Activated T-cell treated with anti-CD3 and anti-CD28 coated beads, Interleukin-2, amount 50 U/mL, for 72 hours (primary cell): Measurements from ENCODE around the gene RTRAF. TPM values are rescaled to one million over a fixed set of nuclear protein-coding genes. Genes with fewer than 3 reads are reported as not detected.

ENCODE experiments used
- ATAC-seq, 2 donors: fragments of 150-1000 bp; cut with Tn5 transposase; replicated peaks in 1 of 2; 2 replicates each; pipeline ENCODE4 v1.10.0; 2021; ENCODE audit warnings: moderate library complexity in 2 of 2, mild to moderate bottlenecking in 1 of 2
- DNase-seq, 2 donors: peaks; one replicate each; pipeline ENCODE4 v3.0.0; 2021 to 2022; ENCODE audit warnings: mixed read lengths in 1 of 2
- H3K27ac Mint-ChIP-seq: one replicate; pipeline ENCODE4 v1.8.0; 2022; ENCODE audit warnings: mild to moderate bottlenecking, moderate library complexity, mixed read lengths
- H3K27me3 Mint-ChIP-seq: one replicate; pipeline ENCODE4 v1.8.0; 2022; ENCODE audit warnings: low read depth, mixed read lengths
- H3K36me3 Mint-ChIP-seq, 2 donors: one replicate each; pipeline ENCODE4 v1.8.0; 2022; ENCODE audit warnings: mixed read lengths in 2 of 2, mild to moderate bottlenecking in 1 of 2; ENCODE audit not compliant: insufficient read depth in 2 of 2
- H3K4me1 Mint-ChIP-seq: one replicate; pipeline ENCODE4 v1.8.0; 2022; ENCODE audit warnings: low read depth, mixed read lengths
- H3K4me3 Mint-ChIP-seq, 2 donors: one replicate each; pipeline ENCODE4 v1.8.0; 2022; ENCODE audit warnings: mild to moderate bottlenecking in 2 of 2, mixed read lengths in 2 of 2, moderate library complexity in 2 of 2
- H3K9me3 Mint-ChIP-seq, 2 donors: one replicate each; pipeline ENCODE4 v1.8.0; 2022; ENCODE audit warnings: mixed read lengths in 2 of 2
- total RNA-seq, 2 donors: library from RNA; stranded (reverse); gene quantifications; one replicate each; pipeline ENCODE4 v1.2.3, GENCODE V29; 2022

Gene RTRAF
- total RNA-seq, result 100 to 1,000 TPM; 191 to 207 TPM

DNA sequence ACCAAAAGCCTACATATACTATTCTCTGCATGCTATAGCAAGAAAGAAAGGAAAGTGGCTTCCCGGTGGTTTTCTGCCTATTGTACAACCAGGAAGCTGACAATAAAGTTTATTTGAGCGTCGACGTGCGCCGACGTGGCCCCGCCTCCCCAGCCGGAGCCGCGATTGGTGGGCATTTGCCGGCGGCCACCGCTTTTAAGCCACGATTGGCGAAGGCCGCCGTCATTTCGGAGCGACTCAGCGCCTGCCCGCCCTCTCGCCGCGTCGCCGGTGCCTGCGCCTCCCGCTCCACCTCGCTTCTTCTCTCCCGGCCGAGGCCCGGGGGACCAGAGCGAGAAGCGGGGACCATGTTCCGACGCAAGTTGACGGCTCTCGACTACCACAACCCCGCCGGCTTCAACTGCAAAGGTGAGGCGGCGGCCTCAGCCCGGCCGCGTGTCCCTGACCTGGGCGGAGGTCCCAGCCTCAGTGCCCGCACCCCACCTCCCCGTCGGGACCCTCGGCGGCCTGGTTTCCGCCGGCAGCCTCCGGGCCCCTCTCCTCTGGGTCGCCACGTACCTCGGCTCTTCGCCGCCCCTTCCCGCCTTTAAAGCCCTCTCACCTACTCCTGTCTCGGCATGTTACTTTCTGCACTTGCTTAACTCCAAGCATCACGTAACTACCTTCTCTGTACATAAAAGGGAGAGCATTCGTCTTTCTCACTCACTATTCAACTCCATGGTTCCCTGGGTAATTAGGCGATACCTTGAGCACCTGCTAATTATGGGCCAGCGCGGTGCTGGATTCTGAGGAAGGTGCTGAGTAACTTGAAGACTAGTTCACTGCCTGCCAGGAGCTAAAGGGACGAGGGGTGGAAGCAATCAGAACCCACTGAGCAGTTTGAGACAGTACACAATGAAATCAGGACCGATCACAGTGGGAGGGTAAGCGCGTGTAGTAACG, at the start of gene RTRAF:
RTRAF (plus strand) TSS at position 254 of the 942 bp plus-strand sequence; CDS start at position 348, 94 bp downstream.
- peaks cover 54% of the 10 kb centered on the region for H3K4me1 Mint-ChIP-seq
- DNase-seq (peak; percentile 93 to 94), ATAC-seq (peak; percentile 97)
- H3K9me3 Mint-ChIP-seq, result no peaks in the 10 kb centered on the region
- no peaks in the 10 kb centered on the region for H3K27me3 Mint-ChIP-seq
- H3K4me3 Mint-ChIP-seq, result peak within 1 kb of the TSS; percentile 95 to 98
- H3K27ac Mint-ChIP-seq, result peak within 1 kb of the TSS; percentile 91
- H3K36me3 Mint-ChIP-seq, result peaks cover 5 to 11% of the 10 kb centered on the region in 2 donors

DNA sequence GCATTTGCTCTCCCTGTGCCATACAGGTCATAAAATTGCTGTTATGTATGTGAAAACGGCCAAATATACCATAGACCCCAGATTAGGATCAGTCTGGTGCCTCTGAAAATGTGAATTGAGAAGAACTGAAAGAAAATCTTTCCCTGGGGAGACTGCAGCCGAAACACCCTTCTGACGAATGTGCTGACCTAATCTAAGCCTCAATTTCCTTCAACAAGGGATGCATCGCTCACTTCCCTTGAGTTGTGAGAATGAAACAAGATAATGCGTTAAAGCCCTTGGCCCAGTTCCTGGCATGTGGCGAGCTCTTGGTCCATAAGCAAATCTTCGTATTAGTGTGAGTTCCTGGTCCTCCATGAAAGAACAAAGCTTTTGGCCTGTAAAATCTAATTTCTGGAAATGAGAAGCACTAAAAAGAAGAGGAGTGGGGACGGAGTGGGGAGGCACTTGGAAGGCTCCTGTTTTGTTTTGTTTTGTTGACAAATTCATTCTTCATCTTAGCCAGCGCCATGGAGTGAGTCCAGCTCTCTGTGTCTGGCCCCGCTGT, 49.5 kb upstream of the RTRAF start:
- H3K9me3 Mint-ChIP-seq, result peaks cover 0 to 4% of the 10 kb centered on the region in 2 donors
- H3K27me3 Mint-ChIP-seq, result no peaks in the 10 kb centered on the region
- H3K27ac Mint-ChIP-seq, result peak overlapping the region; percentile 12
- ATAC-seq (peak in 1 of 2 donors; percentile 45), DNase-seq (no peak)
- peaks cover 48% of the 10 kb centered on the region for H3K4me1 Mint-ChIP-seq
- peaks cover 5 to 18% of the 10 kb centered on the region in 2 donors for H3K36me3 Mint-ChIP-seq
- H3K4me3 Mint-ChIP-seq, result peak overlapping the region in 1 of 2 donors; percentile 24

DNA sequence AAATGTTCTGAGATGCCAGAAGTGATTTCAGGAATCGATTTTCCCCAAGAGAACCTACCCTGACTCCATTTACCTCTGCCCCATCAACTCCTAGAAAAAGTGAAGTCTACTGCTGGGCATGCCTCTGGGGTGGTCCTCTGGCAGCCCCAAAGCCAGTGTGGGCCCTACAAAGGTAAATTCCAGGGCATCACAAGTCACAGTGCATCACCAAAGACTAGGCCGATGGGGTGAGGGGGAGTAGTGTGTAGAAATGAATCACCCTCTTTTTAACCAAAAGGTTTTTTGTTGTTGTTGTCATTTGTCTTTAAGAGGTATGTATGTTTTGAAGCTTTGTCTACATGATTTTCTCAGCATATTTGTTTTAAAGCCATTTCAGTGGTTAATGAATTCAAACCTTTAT, 46.4 kb upstream of the RTRAF start:
- ATAC-seq (peak; percentile 46 to 71), DNase-seq (no peak)
- Mint-ChIP-seq H3K4me3 (no peak overlapping the region), H3K4me1 (peaks cover 40% of the 10 kb centered on the region), H3K27me3 (no peaks in the 10 kb centered on the region), H3K9me3 (peaks cover 8 to 13% of the 10 kb centered on the region in 2 donors), H3K36me3 (peaks cover 18 to 33% of the 10 kb centered on the region in 2 donors), H3K27ac (peak overlapping the region; percentile 68)

DNA sequence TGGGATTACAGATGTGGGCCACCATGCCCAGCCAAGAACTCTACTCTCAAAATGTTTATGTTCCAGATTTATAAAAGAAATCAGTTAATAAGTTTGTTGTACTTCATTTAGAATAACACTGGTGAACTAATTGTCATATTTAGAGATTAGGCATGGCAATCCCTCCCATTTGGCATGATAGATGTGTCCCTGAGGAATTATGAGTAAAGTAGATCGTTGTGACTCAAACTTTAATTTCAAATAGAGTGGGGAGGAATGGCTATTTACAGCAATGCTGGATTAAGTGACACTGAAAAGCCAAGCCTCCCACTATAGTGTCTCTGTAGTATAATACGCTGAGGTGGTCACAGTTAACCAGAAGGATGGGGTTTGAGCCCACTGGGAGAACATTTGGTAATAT, 39.3 kb upstream of the RTRAF start:
- H3K36me3 Mint-ChIP-seq, result peaks cover 20 to 42% of the 10 kb centered on the region in 2 donors
- H3K9me3 Mint-ChIP-seq, result peaks cover 8% of the 10 kb centered on the region in 2 donors
- ATAC-seq (no peak), DNase-seq (no peak)
- no peak overlapping the region for H3K4me3 Mint-ChIP-seq
- no peaks in the 10 kb centered on the region for H3K27me3 Mint-ChIP-seq
- no peaks in the 10 kb centered on the region for H3K4me1 Mint-ChIP-seq
- H3K27ac Mint-ChIP-seq, result peak overlapping the region; percentile 31

DNA sequence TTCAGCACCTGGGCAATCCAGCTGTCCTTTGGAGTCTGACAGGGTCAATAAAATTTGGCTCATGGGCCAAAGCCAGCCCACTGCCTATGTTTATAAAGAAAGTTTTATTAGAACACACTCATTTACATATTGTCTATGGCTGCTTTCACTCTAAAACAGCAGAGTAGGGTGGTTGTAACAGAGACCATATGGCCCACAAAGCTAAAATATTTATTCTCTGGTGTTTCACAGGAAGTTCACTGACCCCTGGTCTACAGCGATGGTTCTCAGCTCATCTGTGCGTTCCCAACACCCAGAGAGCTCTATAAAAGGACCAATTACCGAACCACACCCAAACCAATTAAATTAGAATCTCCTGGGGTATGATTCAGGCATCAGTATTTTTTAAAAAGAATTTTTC, 37.7 kb upstream of the RTRAF start:
- H3K27ac Mint-ChIP-seq, result no peak overlapping the region
- peaks cover 7 to 32% of the 10 kb centered on the region in 2 donors for H3K36me3 Mint-ChIP-seq
- H3K27me3 Mint-ChIP-seq, result no peaks in the 10 kb centered on the region
- H3K9me3 Mint-ChIP-seq, result peaks cover 3% of the 10 kb centered on the region in 2 donors
- DNase-seq, result no peak
- H3K4me3 Mint-ChIP-seq, result no peak overlapping the region
- no peaks in the 10 kb centered on the region for H3K4me1 Mint-ChIP-seq
- no peak for ATAC-seq

DNA sequence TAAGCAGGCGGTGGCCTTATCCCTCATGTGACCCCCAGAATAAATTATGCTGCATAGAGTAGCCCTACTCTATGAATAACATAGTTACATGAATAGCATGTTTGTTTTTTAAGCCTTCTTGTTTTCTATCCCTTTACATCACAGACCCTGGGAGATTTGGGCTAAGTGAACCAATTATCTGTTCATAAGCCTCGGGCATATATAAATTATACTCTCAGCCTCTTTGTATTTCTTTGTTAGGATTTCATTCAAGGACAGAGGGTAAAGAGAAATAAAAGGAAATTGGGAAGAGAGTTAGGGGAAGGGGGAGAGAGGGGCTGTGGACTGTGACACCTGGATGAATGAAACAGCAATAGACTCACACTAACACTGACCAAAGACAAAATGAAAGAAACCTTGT, 35.3 kb upstream of the RTRAF start:
- ATAC-seq (no peak), DNase-seq (no peak)
- no peaks in the 10 kb centered on the region for H3K27me3 Mint-ChIP-seq
- no peak overlapping the region for H3K4me3 Mint-ChIP-seq
- peaks cover 24 to 52% of the 10 kb centered on the region in 2 donors for H3K36me3 Mint-ChIP-seq
- H3K27ac Mint-ChIP-seq, result peak overlapping the region; percentile 41
- peaks cover 8 to 9% of the 10 kb centered on the region in 2 donors for H3K9me3 Mint-ChIP-seq
- no peaks in the 10 kb centered on the region for H3K4me1 Mint-ChIP-seq

DNA sequence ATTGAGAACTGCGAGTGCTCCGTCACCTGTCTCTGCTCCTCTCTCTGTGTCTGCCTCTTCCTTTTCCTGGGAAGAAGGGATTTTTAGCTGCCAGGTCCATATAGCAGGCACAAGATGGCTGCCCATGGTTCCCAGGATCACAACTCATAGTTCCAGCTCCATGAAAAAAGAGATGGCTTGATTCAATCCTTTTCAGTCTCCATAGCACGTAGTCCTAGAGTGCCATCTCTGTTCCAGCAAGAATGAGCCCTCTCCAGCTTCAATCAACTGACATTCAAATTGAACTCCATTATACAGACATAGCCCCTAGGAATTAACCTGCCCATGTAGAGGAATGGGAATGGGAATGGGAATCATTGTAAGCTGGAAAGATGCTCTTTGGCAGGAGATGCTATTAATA, 34.7 kb upstream of the RTRAF start:
- ATAC-seq, result no peak
- no peak overlapping the region for H3K27ac Mint-ChIP-seq

DNA sequence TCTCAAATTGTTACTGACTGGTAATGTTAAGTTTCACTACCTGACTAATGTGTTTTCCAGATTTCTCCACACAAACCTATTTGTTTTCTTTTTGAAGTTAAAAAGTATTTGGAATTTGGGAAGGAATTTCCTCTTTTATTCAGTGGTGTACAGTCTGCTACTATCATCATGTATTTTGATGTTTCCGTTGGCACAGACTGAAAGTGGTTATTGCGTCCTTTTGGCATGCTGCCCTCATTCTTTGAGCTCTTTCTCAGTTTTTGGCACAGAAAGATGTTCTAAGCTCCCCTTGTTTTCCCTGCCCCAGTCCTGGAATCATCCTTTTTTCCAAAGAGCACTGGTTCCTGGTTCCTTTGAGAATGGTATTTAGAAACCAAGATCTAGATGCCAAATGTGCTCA, 31.4 kb upstream of the RTRAF start:
- H3K9me3 Mint-ChIP-seq, result peaks cover 13 to 14% of the 10 kb centered on the region in 2 donors
- ATAC-seq, result no peak
- H3K4me3 Mint-ChIP-seq, result no peak overlapping the region
- no peak for DNase-seq
- peaks cover 30 to 60% of the 10 kb centered on the region in 2 donors for H3K36me3 Mint-ChIP-seq
- H3K27me3 Mint-ChIP-seq, result no peaks in the 10 kb centered on the region
- H3K27ac Mint-ChIP-seq, result no peak overlapping the region
- peaks cover 19% of the 10 kb centered on the region for H3K4me1 Mint-ChIP-seq

More for the DNA sequence above, 34.7 kb upstream of the RTRAF start:
- Mint-ChIP-seq H3K9me3 (peaks cover 9 to 12% of the 10 kb centered on the region in 2 donors), H3K4me1 (no peaks in the 10 kb centered on the region), H3K4me3 (no peak overlapping the region), H3K36me3 (peaks cover 28 to 57% of the 10 kb centered on the region in 2 donors), H3K27me3 (no peaks in the 10 kb centered on the region)
- no peak for DNase-seq

DNA sequence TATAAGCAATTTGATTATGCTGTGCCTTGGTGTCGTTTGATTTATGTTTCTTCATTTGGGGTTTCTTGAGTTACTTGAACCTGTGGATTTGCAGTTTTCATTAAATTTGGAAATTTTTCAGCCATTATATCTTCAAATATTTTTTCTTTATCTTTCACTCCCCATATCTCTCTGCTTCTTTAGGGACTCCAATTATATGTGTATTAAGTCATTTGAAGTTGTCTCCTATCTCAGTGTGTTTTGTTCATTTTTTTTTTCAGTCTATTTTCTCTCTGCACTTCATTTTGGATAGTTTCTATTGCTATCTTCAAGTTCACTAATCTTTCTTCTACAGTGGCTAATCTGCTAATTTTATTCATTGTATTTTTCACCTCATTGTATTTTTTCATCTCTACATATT, 29.4 kb upstream of the RTRAF start:
- H3K4me3 Mint-ChIP-seq, result no peak overlapping the region
- no peaks in the 10 kb centered on the region for H3K27me3 Mint-ChIP-seq
- peaks cover 30 to 60% of the 10 kb centered on the region in 2 donors for H3K36me3 Mint-ChIP-seq
- ATAC-seq (no peak), DNase-seq (no peak)
- peaks cover 26% of the 10 kb centered on the region for H3K4me1 Mint-ChIP-seq
- H3K27ac Mint-ChIP-seq, result peak overlapping the region; percentile 48
- H3K9me3 Mint-ChIP-seq, result peaks cover 13 to 14% of the 10 kb centered on the region in 2 donors

DNA sequence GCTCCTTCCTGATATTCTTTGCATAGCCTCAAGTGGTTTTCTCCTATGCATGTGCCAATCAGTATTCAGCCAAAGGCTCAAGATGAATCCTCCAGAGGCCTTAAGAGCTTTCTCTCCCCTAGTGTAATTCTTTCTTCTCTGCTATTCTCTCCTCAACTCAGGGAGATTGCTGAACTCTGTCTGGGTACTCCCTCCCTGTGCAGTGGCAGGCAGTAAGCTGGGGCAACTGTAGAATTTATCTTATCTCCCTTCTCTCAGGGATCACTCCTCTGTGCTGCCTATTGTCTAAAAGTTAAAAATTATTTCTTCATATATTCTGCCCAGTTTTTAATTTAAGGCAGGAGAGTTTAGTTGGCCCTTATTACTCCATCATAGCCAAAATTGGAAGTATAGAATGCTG, 28.5 kb upstream of the RTRAF start:
- ATAC-seq (no peak), DNase-seq (no peak)
- peaks cover 13 to 14% of the 10 kb centered on the region in 2 donors for H3K9me3 Mint-ChIP-seq
- peaks cover 30 to 56% of the 10 kb centered on the region in 2 donors for H3K36me3 Mint-ChIP-seq
- H3K4me1 Mint-ChIP-seq, result peaks cover 26% of the 10 kb centered on the region
- H3K27me3 Mint-ChIP-seq, result no peaks in the 10 kb centered on the region
- no peak overlapping the region for H3K4me3 Mint-ChIP-seq
- peak overlapping the region; percentile 79 for H3K27ac Mint-ChIP-seq

DNA sequence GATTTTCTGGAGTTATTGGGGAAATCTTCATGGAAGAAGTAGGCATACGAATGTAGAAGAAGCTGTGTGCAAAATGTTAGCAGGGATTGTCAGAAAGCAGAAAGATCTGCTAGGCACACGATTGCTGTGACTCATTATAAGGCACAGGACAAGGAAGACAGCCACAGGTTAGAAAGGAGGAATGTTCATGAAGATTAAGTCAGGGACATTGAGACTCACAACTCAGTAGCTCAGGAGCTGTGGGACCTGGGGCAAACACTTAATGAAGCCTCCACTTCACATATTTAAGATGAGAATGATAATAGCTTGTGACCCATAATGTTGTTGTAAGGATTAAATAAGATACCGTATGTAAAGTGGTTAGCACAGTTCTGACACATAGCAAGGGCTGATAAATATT, 26.6 kb upstream of the RTRAF start:
- no peaks in the 10 kb centered on the region for H3K27me3 Mint-ChIP-seq
- peaks cover 26% of the 10 kb centered on the region for H3K4me1 Mint-ChIP-seq
- H3K27ac Mint-ChIP-seq, result peak overlapping the region; percentile 8
- no peak for ATAC-seq
- peak overlapping the region; percentile 23 to 35 for H3K4me3 Mint-ChIP-seq
- peaks cover 23 to 48% of the 10 kb centered on the region in 2 donors for H3K36me3 Mint-ChIP-seq
- peaks cover 9% of the 10 kb centered on the region in 2 donors for H3K9me3 Mint-ChIP-seq
- no peak for DNase-seq

DNA sequence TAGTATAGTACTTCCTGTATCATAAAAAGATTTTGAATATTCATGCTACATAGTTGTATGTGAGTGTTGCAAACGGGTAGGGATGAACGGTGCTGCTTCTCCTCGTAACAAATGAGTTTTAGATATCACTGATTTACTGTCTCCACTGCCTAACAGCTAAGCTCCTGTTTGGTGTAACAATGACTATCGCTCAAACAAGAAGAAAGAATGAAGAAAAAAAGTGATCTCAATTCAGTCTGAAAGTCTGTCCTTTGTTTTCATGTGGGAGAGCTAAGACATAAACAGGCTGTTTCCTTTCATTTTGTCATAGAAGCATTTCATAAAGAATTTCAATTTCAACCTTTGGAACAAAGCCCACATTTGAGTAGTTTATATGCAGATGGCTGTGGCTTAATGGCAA, 26.1 kb upstream of the RTRAF start:
- Mint-ChIP-seq H3K4me3 (peak overlapping the region; percentile 15 to 35), H3K27ac (peak overlapping the region; percentile 72)

DNA sequence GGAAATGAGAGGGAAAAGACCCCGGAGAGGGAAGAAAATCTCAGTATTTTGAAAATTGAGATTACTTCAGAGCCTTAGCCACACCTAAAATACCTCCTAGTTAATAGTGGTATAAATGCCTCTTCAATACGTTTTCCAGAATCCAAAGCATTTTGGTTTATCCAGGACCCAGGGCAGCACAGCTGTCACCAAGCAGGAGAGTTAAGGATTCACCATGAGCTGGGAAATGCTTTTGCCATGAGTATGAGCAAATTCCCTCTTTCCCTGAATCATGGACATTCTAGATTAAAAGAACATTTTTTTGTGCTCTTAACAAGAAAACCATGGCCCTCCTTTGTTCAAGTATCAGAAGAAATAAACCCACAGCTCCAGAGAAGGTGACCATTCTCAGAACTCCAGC, 21.8 kb upstream of the RTRAF start:
- H3K36me3 Mint-ChIP-seq, result peaks cover 2 to 10% of the 10 kb centered on the region in 2 donors
- H3K9me3 Mint-ChIP-seq, result no peaks in the 10 kb centered on the region
- peaks cover 11% of the 10 kb centered on the region for H3K4me1 Mint-ChIP-seq
- no peaks in the 10 kb centered on the region for H3K27me3 Mint-ChIP-seq
- ATAC-seq (no peak), DNase-seq (no peak)
- no peak overlapping the region for H3K27ac Mint-ChIP-seq
- no peak overlapping the region for H3K4me3 Mint-ChIP-seq

More for the DNA sequence above, 26.1 kb upstream of the RTRAF start:
- Mint-ChIP-seq H3K4me1 (peaks cover 26% of the 10 kb centered on the region), H3K27me3 (no peaks in the 10 kb centered on the region), H3K36me3 (peaks cover 21 to 42% of the 10 kb centered on the region in 2 donors), H3K9me3 (peaks cover 6 to 9% of the 10 kb centered on the region in 2 donors)
- ATAC-seq (no peak), DNase-seq (no peak)
